CD4-positive, alpha-beta T cell treated with Interleukin-4 for 1 hour (primary cell): ENCODE results near the gene TMEM88.
A peak's percentile ranks its signal among the peaks of the same experiment; 100 is the strongest.
"Not testable (repeated sequence)": the region's sequence is repeated elsewhere in the genome, so short reads cannot be mapped to it uniquely, and the experiment has no call there.

Experiments used
- DNase-seq, 2 donors: peaks; one replicate each; pipeline ENCODE4 v3.0.0-alpha.2; 2020 to 2022

The TMEM88 gene, protein sequence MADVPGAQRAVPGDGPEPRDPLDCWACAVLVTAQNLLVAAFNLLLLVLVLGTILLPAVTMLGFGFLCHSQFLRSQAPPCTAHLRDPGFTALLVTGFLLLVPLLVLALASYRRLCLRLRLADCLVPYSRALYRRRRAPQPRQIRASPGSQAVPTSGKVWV

DNA sequence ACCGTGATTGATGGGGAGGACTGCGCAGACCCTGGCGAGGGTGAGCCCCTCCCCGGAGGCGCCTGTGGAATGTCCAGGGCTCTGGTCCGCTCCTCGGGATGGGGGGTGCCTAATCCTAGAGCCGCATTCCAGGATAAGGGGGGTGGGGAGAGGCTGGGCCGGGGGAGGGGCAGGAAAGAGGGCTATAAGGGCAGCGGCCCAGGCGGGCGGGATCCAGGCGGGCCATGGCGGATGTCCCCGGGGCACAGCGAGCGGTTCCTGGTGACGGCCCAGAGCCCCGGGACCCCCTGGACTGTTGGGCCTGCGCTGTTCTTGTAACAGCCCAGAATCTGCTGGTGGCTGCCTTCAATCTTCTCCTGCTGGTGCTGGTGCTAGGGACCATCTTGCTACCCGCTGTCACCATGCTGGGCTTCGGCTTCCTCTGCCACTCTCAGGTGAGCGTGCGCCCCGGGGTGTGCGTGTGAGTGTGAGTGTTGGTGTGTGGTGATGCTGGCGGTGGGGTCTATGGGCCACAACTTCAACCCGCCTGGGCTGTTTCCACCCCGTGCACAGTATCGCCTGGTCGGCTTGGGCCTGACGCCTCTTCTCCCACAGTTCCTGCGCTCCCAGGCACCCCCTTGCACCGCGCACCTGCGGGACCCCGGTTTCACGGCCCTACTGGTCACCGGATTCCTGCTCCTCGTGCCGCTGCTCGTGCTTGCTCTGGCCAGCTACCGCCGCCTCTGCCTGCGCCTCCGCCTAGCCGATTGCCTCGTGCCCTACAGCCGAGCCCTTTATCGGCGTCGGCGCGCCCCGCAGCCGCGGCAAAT lies at the start of gene TMEM88:
Gene TMEM88, plus strand, starts transcription at position 216 of the 809 bp plus-strand sequence. Its CDS starts 9 bp downstream, at position 225.
- peak in 1 of 2 donors; percentile 49 for DNase-seq

DNA sequence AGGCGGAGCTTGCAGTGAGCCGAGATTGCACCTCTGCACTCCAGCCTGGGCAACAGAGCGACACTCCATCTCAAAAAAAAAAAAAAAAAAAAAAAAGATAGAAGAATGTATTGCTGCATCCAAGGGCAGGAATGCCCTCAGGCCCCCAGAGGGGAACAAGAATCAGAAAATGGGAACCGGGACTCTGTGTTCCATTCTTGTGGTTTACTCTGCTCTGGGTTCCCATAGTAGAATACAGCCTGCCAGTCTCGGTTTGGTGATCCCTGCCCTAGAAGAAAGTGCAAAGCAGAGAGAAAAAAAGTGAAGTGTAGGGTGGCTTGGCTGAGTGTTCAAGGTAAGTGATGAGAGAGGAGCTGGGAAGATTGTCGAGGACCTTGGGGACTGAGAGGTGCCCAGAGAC lies 48.3 kb upstream of the TMEM88 start:
- DNase-seq: no peak

DNA sequence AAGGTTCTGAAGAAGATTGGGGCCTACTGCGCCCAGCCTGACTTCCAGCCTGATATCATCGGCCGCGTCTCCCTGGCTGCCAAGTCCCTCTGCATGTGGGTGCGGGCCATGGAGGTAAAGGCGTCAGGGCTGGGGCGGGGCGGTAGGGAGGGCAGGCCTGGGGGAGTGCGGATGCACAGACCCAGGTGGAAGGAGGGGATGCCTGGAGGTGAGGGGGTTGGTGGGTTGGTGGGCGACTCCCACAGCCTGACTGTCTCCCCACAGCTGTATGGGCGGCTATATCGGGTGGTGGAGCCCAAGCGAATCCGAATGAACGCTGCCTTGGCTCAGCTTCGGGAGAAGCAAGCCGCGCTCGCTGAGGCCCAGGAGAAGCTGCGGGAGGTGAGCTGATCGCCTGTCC lies 47.7 kb upstream of the TMEM88 start:
- DNase-seq: no peak

DNA sequence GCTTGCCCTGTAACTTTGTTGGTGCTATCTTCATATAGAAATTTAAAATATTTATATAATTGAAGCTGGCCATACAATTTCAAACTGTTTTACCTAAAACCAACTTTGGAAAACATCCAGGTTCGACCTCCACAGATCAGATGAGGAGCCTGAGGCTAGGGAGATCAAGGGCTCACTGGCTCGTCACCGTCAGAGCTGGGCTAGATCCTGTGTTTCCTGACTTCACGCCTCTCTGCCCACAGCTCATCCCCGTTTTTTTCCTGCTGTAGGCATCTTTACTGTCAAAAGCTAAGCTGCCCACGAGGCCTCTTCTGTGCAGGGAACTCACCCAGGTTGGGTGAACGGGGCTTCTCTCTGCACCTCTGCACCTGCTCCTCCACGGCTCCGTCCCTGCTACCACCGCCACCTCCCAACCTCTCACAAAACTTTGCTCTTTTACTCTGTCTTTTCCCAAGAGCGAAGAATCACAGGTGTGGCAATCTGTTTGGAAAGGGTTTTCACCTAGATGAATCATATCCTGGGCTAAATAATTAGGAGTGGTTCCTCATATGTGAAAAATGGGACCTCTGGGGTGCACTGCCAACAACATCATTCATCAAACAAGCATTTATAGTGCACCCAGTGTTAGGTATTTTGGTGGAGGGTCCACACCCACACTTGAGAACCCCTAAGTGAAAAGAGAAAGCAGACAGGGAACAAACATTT lies 45.6 kb upstream of the TMEM88 start:
- no peak for DNase-seq

DNA sequence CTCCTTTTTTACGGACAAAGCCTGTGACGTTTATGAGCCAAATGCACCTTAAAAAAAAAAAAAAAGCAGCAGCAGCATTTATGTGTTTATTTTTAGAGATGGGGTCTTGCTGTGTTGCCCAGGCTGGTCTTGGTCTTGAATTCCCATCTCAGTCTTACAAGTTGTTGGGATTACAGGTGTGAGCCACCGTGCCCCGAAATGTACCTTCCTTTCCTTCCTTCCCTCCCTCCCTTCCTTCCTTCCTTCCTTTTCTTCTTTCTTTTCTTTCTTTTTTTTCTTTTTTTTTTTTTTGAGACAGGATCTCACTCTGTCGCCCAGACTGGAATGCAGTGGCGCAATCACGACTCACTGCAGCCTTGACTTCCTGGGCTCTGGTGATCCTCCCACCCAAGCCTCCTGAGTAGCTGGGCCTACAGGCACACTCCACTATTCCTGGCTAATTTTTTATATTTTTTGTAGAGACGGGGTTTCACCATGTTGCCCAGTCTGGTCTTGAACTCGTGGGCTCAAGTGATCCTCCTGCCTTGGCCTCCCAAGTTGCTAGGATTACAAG lies 45.0 kb upstream of the TMEM88 start:
- DNase-seq: not testable (repeated sequence)

DNA sequence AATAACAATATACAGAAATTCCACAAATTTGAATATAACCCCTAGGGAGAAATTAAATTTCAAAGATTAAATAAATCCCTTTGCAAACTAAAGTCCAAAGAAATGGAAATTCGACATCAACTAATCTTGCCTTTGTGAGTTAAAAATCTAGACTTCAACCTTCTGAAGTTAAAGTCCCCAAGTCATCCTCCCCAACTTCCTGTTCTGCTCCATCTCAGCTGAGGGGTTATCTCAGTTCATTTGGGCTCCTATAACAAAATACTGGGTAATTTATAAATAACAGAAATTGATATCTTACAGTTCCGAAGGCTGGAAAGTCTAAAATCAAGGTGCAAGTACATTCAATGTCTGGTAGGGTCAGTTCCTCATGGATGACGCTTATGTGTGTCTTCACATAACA lies 43.6 kb upstream of the TMEM88 start:
- DNase-seq: no peak

DNA sequence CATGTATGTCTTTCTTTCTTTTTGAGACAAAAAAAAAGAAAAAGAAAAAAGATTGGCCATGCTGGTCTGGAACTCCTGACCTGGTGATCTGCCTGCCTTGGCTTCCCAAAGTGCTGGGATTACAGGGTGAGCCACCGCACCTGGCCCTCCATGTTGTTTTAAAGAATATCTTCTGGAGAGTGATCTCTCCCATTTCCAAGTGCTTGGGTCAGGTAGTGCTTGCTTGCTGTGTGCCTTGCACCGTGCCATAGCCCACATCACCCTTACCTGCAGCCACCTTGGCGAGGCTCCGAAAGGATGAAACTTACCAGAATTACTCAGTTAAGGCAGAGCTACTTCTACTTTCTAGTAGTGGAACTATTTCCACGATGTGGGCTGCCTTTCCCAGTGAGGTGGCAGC lies 39.9 kb upstream of the TMEM88 start:
- no peak for DNase-seq

DNA sequence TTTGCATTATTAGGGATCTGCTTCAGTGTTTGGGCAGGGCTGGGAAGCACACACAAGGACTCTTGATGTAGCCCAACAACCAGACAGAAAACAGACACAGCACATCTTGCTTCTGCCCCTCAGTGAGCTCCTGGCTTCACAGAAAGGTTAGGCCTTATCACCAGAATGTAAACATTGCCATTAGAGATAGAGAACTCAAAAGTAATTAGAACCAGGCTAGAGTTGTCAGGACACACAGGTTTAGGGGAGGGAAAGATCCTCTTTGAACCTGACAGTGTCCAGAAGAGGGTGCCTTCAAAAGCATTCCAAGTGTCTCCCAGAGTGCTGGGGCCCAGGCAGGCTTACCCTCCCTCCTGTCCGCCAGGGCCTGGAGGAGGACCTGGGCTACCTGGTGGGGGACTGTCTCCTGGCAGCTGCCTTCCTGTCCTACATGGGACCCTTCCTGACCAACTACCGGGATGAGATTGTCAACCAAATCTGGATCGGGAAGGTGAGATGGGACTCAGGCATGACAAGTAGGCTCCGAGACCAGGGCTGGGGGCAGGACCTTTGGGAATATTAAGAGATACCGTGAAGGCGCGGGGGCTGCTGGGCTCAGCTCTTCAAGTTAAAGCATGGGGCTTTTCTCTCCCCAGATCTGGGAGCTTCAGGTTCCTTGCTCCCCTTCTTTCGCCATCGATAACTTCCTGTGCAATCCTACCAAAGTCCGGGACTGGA lies 37.8 kb upstream of the TMEM88 start:
- no peak for DNase-seq

DNA sequence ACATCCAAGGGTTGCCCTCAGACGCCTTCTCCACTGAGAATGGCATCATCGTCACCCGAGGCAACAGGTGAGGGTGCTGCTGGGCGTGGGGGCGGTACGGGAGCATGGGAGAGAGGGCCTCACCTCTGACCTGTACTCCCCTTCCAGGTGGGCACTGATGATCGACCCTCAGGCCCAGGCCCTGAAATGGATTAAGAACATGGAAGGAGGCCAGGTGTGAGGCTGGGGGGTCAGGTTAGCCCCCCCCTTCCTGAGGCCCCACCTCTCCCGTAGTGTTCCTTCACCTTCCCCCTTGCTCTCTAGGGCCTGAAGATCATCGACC lies 37.3 kb upstream of the TMEM88 start:
- DNase-seq: no peak

DNA sequence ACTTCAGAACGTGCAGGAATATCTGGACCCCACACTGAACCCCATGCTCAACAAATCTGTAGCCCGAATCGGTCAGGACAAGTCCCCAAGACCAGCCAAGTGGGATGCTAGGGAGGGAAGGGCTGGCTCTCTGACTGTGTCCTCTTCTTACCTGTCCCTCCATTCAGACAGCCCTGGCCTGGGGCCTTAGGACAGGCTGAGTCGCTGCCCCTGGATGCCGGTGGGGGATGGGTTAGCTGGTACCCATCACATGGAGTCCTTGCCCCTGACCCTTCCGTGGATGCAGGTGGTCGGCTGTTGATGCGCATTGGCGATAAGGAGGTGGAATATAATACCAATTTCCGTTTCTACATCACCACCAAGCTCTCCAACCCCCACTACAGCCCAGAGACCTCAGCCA lies 36.8 kb upstream of the TMEM88 start:
- no peak for DNase-seq

DNA sequence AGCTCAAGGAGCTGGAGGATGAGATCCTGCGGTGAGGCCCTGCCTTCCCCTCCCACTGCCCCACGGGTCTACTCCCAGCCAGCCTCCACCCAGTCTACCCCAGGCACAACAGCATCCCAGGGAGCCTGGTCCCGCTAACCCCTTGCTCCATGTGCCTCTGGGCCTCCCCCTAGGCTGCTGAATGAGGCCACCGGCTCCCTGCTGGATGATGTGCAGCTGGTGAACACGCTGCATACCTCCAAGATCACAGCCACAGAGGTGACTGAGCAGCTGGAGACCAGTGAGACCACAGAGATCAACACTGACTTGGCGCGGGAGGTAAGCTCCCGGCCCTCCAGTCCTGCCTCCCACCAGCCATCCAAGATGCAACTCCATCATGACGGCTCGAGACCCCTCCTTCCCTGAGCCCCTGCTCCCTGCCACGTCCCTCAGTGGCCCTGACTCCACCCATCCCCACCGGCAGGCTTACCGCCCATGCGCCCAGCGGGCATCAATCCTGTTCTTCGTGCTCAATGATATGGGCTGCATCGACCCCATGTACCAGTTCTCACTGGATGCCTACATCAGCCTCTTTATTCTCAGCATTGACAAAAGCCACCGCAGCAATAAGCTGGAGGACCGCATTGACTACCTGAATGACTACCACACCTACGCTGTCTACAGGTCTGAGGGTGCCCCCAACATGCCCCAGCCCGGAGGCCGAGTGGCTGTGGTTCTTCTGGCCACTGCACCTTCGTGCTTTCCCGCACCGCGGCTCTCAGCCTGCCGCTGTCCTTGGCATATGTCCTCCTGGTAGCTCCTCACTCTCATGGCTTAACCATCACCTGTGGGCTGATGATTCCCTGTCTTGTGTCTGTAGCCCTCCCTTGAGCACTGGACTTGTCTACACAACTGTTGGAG lies 35.9 kb upstream of the TMEM88 start:
- DNase-seq: no peak

DNA sequence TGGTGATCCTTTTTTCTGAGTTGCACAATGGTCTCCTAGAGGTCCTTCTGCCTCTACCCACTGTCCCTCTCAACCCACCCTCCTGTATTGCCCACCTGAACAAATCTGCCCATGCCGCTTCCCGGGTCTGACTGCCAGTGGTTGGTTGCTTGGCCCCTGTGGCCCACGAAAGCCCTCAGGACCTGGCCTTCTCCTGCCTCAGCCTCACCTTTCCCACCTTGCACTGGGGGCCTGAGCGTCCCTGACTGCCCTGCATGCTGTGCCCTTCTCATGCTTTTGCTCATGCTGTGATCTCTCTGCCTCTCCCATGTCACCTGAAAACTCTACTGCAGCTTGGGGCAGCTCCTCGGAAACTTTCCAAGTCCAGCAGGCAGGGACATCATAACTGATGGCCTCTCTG lies 34.6 kb upstream of the TMEM88 start:
- DNase-seq: no peak

DNA sequence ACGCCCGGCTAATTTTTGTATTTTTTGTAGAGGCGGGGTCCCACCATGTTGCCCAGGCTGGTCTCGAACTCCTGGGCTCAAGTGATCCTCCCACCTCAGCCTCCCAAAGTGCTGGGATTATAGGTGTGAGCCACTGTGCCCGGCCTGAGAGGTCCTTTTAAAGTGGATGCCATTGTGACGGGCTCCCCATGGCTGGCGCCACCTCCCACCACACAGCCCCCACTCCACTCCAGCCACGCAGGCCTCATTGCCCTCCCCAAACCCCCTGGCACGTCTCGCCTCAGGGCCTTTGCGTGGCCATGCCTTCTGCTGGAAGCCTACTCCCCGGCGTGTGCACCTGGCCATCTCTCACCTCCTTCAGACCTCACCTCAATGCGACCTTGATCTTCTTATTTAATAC lies 32.7 kb upstream of the TMEM88 start:
- no peak for DNase-seq

DNA sequence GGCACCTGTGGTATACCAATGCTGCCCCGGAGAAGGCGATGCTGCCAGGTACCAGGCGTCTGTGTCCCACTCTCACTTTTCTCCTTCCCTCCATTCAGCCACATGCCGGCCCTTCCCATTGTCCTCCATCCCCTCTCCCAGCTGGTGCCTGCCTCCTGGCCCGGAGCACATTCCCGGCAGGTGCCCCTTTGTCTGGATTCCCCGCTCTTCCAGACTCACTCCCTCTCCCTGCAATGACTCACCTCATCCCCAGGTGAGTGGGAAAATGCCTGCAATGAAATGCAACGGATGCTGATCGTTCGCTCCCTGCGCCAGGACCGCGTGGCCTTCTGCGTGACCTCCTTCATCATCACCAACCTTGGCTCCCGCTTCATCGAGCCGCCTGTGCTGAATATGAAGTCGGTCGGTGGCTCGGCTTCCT lies 31.3 kb upstream of the TMEM88 start:
- no peak for DNase-seq

DNA sequence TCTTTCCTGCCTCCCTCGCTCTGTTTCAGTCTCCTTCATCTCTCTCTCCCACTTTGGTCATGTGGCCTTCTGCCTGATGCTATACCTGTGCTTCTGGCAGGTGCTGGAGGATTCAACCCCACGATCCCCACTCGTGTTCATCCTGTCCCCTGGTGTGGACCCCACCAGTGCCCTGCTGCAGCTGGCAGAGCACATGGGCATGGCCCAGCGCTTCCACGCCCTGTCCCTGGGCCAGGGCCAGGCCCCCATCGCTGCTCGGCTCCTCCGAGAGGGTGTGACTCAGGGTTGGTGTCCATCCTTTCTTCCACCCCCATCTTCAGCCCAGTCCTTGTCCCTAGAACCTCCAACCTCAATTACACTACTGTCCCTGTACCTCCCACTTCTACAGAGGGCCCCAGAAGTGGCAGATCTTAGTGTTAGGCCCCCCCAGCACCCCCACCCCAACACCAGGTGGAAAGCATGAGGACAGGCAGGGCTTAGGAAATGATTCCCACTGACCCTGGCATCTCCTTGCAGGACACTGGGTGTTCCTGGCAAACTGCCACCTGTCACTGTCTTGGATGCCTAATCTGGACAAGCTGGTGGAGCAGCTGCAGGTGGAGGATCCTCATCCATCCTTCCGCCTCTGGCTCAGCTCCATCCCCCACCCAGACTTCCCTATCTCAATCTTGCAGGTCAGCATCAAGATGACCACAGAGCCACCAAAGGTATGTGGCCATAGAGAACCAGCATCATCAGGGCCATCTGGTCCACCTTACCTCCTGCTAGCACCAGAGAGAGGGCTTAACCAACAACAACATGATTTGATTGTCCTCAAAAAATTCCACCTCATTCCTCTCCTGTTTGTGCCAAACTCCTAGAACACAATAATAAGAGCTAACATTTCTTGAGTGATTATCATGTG lies 30.6 kb upstream of the TMEM88 start:
- DNase-seq: no peak

DNA sequence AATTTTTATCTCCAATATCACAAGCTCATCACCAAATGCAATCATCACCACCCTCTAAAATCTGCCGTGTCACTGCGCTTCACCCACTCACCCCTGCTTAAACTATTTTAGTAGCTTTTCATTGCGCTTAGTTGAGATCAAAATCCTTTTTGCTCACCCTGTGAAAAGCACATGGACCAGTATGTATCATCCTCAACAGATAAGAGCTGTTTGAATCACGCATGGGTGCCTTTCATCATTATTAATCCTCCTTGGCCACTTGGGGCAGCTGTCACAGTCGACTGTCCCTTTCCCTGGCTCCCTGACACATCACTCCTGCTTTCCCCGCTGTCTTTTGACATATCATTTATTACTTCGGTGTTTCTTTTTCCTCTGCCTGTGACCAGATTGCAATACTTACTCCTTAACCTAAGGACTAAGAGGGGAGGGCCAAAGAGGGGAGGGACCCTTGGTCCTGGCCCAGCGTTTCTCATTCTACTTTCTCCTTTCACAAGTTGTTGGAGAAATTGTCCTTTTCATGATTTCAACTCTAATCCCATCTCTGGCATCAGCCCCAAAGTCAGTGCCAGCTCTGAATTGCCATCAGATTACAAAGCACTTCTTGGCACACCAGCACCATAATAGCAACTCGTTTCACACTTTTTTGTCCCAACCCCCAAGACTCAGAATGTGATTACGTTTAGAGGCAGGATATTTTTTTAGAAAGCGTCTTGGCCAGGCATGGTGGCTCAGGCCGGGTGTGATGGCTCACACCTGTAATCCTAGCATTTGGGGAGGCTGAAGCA lies 29.5 kb upstream of the TMEM88 start:
- no peak for DNase-seq

DNA sequence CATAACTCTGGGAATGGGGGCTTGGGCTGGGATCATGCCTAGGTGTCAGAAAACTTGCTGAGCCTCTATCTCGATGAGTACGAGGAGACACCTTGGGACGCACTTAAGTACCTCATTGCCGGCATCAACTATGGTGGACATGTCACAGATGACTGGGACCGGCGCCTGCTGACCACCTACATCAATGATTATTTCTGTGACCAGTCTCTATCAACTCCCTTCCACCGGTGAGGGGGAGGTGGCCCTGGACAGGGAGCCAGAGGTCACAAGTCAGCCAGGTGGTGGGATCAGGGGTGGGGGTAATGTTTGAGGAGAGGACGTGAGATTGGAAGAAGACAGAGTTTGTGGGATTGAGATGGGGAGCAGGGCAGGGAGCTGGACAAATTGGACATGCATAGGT lies 24.2 kb upstream of the TMEM88 start:
- DNase-seq: no peak

DNA sequence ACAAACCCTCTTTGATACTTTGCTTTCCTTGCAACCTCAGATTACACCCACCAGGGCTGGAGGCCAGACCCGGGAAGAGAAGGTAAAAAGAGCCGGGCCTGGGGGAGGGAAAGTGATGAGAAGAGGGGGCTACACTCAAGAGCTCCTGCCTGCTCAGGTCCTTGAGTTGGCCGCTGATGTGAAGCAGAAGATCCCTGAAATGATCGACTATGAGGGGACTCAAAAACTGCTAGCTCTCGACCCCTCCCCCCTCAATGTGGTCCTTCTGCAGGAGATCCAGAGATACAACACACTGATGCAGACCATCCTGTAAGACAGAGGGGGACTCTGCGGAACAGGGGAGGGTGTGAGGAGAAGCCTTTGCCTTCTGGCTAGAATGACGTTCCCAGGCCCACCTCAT lies 23.6 kb upstream of the TMEM88 start:
- DNase-seq: no peak

DNA sequence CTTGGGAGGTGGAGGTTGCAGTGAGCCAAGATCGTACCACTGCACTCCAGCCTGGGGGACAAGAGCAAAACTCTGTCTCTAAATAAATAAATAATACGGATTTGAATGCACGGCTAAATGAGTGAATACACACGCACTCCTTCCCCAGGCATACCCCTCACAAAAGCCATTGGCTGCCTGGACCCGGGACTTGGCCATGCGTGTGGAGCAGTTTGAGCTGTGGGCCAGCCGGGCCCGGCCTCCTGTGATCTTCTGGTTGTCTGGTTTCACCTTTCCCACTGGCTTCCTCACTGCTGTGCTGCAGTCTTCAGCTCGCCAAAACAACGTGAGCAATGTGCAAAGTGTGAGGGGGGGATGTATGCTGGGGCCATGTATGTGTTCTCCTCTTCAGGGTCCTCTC lies 22.4 kb upstream of the TMEM88 start:
- DNase-seq: no peak
